HG03066 (cell line): ENCODE results near the gene DAPP1.
"Not testable (repeated sequence)": the region's sequence is repeated elsewhere in the genome, so short reads cannot be mapped to it uniquely, and the experiment has no call there.

Experiments used
- ATAC-seq: cut with Tn5 transposase; IDR thresholded peaks from one replicate; pipeline ENCODE4 v1.9.1; 2021; ENCODE audit warnings: low read depth; ENCODE audit not compliant: unreplicated experiment

Gene DAPP1

DNA sequence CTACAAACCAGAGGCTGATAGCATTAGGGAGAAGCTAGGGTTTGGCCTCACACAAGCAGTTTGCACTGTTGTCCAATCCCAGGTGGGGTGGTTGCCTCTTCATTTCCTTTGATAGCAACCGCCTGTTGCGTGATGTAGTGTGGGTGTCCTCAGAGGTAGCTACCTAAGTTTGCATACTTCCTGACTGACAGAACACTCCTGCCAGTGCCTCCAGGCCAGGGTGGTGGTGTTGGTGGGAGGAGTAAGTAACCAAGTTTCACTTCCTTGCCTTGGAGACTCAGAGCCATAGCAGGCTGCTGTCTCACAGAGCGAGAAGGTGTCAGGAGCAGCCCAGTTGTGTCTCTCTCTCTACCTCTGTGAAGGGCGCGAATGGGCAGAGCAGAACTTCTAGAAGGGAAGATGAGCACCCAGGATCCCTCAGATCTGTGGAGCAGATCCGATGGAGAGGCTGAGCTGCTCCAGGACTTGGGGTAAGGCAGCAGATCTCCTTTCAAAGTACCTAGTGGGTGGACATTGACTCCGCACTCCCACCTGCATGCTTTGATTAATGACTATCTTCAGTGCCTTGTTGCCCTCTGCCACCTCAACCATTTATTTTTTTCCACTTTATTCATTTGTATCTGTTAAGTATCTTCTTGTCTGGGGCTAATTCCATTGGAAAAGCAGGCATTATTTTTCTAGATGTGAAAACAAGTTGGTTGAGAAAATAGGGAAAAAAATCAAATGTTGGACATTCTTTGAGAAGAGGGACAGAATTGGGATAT, at the start of gene DAPP1:
Gene DAPP1, plus strand, starts transcription at position 283 of the 764 bp plus-strand sequence. Its CDS starts 87 bp downstream, at position 370.
- peak; percentile 94 for ATAC-seq

- not testable (repeated sequence) for ATAC-seq
Measured at GRCh38 chr4:99770842-99771241, 45.8 kb upstream of the DAPP1 start.

DNA sequence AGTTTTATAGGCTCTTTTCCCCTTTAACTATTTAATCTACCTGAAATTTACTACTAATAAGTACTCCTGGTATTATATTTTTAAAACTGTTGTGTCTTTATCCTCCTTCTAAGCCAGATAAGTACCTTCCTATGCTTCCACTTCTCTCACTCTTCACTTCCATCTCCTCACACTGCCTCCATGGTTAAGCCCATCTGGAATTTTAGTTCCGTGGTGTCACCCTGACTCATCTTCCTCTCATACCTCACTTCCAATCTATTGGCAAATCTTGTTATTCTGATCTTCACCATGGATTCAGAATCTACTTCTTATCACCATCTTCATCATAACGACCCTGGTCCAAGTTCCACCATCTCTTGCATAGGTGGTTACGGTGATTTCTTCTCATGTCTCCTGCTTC, 32.7 kb upstream of the DAPP1 start:
- no peak for ATAC-seq

- ATAC-seq: no peak
Measured at GRCh38 chr4:99784842-99785241, 31.8 kb upstream of the DAPP1 start.

- ATAC-seq: no peak
Measured at GRCh38 chr4:99790796-99791617, 25.6 kb upstream of the DAPP1 start.

DNA sequence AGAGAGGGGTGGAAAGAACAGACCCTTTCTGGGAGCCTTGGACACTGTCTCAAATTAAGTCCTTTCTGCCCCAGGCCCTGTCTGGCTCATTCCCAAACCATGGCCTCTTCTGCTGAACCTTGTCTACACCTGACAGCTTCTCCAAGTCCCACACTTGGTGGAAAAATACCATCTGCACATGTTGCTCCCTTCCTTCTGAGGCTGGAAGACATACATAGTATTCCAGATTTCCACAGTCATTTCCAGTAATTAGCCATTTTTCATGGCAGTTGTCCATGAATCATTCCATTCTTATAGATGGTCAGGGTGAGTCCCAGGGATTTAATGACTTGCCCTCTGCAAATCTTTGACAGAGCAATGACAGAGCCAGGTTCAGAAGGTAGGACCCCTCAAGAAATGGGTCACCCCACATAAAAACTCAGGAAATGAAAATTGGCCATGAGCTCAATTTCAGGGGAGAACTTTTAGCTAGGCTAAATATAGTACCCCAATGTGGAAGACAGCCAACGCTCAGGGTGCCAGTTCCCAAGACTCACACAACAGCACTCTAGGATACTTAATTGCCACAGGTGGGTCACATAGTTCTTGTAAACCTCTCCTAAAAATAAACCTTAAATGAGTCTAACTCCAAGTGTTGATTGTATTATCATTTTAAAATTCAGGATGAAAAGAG, 16.2 kb upstream of the DAPP1 start:
- no peak for ATAC-seq

DNA sequence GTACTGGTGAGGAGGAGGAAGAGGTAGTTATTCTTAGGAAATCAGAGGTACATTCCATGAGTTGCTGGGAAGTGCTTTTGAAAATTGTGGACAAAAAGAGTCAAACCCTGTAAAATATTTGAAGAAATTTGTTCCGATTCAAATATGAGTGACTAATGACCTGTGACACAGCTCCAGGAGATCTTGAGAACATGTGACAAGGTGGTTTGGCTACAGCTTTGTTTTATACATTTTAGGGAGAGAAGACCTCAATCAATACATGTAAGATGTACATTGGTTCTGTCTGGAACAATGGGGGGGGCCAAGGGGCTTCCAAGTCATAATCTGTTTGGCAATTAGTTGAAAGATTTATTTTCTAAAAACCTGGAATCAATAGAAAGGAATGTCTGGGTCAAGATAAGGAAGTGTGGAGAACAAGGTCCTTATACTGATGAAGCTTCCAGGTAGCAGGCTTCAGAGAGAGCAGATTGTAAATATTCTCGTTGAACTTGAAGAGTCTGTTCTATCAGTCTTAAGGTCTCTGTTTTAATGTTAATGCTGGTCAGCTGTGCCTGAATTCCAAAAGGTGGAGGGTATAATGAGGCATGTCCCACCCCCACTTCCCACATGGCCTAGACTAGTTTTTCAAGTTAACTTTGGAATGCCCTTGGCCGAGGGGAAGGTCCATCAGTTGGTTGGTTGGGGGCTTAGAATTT, 15.5 kb upstream of the DAPP1 start:
- no peak for ATAC-seq

DNA sequence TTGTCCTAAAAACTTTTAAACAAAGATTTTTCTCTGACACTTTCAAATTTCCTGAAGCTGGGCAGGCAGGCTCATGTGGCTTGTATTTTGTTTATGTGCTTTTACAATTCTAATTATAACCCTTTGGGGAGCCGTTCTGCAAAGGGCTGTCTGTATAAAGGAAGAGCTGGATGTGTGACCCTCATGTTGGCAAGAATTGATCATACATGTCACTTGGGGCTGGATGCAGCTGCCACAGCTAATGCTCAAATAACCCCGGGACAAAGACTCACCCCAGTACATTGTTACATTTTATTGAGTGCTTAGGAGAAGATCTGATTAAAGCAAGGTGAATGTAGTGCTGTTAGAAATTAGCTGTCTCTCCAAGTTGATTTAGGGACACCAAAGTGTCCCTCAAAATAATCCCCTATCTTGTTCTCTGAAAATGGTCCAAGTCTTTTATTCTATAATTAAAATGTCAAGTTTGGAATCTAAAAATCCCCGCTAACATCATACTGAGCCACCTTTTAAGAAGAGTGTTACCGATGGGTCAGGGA, 13.0 kb upstream of the DAPP1 start:
- ATAC-seq: no peak

DNA sequence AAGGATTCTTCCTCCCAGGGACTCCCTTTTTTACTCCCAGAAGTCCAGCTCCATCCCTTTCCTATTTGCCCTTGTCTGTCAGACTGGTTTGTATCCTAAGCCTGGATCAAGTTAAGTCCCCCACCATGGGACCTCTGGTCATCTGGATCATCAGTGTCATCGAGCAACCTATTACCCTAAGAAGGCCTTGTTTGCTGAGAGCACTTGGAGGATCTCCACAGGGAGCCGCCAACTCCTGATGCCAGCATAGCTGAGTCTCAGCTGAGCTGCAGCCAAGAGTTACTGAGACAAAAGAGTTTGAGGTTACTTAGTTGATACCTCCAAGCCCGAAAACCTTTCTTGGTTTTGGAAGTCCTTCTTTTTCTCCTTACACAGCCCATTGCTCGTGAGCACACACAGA, 10.1 kb upstream of the DAPP1 start:
- no peak for ATAC-seq

DNA sequence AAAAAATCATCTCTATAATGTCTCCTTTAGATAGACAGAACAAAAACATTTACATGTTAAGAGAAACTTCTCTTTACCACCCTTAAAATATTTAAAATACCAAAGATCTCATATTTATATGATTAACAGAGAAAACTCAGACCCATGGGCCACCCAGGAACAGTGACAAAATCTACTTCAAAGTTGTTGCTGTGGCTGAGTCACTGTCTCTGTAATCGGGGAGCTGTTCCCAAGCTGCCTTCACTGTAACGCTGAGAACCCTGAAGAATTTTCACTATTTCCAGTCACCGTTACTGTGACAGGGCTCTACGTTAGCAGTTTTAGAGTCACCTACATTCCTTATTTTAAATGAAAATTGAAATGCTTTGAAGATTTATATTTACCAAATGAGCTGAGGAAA, 9.0 kb upstream of the DAPP1 start:
- no peak for ATAC-seq

DNA sequence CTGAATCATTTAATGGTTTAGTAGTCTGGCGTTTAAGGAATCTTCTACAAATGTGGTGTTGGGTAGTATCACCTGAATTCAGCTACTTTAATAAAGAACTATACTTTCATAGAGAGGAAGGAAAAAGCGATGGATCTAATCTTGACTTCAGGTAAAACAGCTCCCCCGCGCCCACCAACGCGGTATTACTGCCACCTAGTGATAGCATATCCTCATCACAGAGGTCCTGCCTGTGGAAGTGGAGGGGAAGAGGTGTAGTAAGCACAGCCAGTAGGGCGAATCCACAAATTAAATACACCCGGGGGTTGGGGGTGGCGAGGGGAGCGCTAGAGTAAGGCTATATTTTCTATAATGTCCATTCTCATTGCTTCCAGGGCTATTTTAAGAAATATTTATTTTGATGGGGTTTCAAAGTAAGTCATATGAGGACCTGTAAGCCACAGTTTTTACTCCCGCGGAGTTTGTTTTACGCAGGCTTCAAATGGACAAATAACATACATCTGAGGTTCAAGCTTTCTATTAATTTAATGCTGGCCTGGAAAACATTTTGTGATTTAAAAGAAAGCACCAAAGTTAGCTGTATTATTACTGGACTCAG, 8.3 kb upstream of the DAPP1 start:
- peak; percentile 95 for ATAC-seq

- ATAC-seq: no peak
Measured at GRCh38 chr4:99809326-99809725, 7.3 kb upstream of the DAPP1 start.

GRCh38 chr4:99810536-99810935, 6.1 kb upstream of the DAPP1 start:
- ATAC-seq: no peak

DNA sequence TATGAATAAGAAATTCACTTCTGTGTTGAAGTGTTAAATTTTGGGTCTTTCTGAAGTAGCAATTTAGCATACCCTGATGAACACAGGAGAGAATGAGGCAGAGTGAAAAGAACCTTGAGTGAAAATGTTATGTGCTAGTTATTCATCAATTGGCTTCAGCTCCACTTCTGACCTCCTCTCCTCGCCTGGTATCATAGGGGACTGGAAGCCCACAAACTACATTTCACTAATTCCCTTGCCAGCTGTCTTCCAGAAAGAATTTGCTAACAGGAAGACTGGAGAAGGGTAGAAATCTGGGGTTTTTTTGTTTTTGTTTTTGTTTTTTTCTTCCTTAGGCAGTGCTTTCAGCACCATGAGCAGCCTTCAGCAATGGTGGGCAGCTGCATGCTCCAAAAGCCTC, 5.5 kb upstream of the DAPP1 start:
- no peak for ATAC-seq

DNA sequence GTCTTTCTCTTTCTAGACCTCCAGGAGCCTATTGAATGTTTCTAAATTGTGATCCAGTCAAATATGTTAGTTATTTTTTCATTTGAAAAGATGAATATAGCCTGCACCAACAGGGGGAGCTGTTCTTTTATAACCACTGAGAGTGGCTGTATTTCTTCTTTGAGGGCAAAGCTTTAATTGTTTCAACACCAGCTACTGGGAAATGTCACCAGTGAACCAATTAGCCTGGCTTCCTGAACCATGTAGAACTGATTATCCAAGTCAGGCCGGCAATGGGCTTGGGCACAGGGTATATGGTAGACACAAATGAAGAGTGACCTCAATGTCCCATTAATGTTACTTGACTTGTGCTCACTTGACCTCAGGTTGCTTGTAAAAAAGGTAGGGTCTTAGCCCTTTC, 4.8 kb upstream of the DAPP1 start:
- no peak for ATAC-seq

DNA sequence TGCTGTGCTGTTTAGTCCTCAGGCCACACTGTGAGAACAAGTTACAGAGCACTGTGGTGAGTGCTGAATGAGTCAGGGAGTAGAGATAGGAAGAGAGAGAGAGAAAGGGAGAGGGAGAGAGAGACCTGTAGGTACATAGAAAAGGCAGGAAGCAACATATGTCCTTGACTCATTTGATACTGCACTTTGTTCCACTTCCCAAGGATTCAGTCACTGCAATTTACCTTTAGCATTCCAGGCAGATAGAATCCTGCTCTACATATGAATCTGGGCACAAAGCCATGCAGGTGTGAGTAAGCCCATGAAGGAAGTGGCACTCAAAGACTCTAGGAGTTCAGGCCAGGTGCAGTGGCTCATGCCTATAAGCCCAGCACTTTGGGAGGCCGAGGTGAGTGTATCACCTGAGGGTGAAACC, 1.0 kb upstream of the DAPP1 start:
- ATAC-seq: no peak

GRCh38 chr4:99817309-99817890, 773 bp downstream of the DAPP1 start:
- ATAC-seq: peak; percentile 21

DNA sequence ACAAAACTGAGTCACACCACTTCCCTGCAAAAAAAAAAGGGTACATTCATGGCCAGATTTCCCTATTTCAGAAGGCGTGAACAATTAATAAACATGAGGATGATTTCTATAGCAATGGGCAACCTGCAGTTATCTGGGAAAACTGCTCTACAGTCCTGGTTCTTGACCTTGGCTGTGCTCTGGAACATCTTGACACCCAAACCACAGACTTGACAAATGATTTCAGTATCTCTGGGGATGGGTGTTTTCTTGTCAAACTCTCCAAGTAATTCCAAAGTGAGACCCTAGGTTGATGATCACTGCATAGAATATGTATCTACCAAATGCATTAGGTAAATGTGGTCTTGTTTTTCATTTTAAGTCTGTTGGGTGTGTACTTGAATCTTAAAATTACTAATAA, 2.0 kb downstream of the DAPP1 start:
- ATAC-seq: no peak

- ATAC-seq: peak; percentile 82
Measured at GRCh38 chr4:99821918-99822503, 5.4 kb downstream of the DAPP1 start.
